ENCODE results near the gene CPVL.

DNA sequence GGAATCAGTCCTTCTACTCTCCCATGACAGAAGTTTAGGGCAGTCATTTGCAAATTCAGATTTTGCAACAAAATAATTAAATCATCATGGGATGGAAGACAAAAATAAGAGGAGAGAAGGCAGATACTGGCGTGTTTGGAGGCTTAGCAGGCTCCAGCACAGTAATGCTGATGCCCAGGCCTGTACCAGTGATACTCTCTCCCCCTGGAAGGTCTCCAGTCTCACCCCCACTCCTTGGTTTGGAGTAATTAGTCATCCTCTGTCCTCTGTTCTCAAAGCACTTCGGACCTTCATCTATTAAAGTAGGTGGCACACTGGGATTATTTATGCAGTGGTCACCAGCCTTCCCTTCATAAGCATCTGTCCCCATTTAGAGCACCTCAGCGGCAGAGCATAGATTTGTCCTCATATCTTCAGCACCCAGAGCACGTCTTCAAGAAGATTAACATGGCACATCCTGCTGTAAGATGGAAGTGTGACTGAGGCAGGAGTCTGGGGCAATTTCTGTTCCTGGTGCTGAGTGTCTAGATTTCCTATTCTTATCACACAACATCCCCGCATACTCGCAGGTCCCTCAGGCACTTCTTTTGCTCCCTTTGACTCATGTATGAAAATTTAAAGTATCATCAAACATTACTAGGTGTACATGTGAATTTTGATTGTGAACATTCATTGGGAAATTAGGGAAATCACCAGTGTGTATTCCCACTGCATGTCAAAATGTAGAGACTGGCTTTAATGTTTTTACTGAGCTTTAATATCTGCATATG lies 156.9 kb downstream of the CPVL start:
- TF ChIP-seq KLF8 (tag by site-specific recombination; IDR thresholded peaks at IDR 0.05) (no peak), ELK4 (IDR thresholded peaks at IDR 0.05; ENCODE audit: borderline replicate concordance, low read depth, low read length) (no peak)
- TF ChIP-seq, protein P1, sequence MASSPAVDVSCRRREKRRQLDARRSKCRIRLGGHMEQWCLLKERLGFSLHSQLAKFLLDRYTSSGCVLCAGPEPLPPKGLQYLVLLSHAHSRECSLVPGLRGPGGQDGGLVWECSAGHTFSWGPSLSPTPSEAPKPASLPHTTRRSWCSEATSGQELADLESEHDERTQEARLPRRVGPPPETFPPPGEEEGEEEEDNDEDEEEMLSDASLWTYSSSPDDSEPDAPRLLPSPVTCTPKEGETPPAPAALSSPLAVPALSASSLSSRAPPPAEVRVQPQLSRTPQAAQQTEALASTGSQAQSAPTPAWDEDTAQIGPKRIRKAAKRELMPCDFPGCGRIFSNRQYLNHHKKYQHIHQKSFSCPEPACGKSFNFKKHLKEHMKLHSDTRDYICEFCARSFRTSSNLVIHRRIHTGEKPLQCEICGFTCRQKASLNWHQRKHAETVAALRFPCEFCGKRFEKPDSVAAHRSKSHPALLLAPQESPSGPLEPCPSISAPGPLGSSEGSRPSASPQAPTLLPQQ (tag by site-specific recombination; IDR thresholded peaks at IDR 0.05), result no peak

Measured in HEK293 (cell line).